Cardiac fibroblast (primary cell): Measurements from ENCODE around the gene DPYD.

Experiments
- DNase-seq, 2 donors: peaks; one replicate each; pipeline versions ENCODE4 v3.0.0 to v3.0.0-alpha.2; 2010; ENCODE audit warnings: low read depth in 2 of 2
- H3K4me3 ChIP-seq, 2 donors: replicated peaks in 1 of 2; 1 replicate in 1 of 2; 2 replicates in 1 of 2; pipeline ENCODE4 v1.5.1; 2011; ENCODE audit warnings: low read depth in 2 of 2, low read length in 2 of 2, mild to moderate bottlenecking in 2 of 2, moderate library complexity in 1 of 2
- TF ChIP-seq, protein P1 (sequence below): IDR thresholded peaks from one replicate; pipeline ENCODE4 v1.5.1; 2011; ENCODE audit warnings: low read depth, mild to moderate bottlenecking, low read length, inconsistent platforms

Gene DPYD

DNA sequence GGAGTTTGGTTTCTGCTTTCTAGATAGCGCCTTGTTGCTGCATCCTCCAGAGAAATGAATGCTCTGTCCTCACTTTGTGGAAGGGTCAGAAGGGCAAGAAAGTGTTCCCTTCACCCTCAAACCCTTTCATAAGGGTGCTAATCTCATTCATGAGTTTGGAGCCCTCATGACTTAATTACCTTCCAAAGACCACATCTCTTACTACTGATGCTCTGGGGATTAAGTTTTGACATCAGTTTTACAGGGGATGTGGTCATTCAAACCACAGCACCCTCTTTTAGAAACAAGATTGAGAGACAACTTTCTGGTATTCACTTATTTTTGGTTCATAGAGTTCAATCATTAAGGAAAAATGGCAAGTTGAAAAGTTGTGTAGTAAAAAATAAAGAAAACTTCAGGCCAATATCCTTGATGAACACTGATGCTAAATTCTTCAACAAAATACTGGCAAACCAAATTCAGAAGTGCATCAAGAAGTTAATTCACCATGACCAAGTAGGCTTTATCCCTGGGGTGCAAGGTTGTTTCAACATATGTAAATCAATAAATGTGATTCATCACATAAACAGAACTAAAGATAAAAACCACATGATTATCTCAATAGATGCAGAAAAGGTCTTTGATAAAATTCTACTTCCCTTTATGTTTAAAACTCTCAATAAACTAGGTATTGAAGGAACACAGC, 757.1 kb downstream of the DPYD start:
- no peak for DNase-seq
- TF ChIP-seq, protein P1, sequence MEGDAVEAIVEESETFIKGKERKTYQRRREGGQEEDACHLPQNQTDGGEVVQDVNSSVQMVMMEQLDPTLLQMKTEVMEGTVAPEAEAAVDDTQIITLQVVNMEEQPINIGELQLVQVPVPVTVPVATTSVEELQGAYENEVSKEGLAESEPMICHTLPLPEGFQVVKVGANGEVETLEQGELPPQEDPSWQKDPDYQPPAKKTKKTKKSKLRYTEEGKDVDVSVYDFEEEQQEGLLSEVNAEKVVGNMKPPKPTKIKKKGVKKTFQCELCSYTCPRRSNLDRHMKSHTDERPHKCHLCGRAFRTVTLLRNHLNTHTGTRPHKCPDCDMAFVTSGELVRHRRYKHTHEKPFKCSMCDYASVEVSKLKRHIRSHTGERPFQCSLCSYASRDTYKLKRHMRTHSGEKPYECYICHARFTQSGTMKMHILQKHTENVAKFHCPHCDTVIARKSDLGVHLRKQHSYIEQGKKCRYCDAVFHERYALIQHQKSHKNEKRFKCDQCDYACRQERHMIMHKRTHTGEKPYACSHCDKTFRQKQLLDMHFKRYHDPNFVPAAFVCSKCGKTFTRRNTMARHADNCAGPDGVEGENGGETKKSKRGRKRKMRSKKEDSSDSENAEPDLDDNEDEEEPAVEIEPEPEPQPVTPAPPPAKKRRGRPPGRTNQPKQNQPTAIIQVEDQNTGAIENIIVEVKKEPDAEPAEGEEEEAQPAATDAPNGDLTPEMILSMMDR: no peak
- H3K4me3 ChIP-seq: no peak overlapping the region

DNA sequence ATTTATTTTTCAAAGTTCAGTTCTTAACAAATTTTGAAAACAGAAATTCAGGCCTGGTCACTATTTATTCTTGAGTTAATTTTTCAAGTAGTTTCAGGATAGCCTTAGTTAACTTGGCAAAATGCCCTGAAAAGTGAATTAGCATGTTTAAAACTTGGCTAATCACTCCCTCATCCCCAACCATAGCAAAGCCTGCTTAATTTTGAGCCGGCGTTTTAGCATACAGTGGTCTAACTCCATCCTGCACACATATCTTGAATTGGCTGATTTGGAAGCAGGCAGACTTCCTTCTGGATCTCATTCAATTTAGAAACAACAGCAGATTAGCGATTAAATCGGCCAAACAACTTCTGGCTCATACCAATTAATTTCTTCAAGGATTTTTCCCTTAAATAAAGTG, 760.0 kb downstream of the DPYD start:
- DNase-seq: peak; percentile 36 to 73
- no peak overlapping the region for H3K4me3 ChIP-seq
- TF ChIP-seq, protein P1: no peak

DNA sequence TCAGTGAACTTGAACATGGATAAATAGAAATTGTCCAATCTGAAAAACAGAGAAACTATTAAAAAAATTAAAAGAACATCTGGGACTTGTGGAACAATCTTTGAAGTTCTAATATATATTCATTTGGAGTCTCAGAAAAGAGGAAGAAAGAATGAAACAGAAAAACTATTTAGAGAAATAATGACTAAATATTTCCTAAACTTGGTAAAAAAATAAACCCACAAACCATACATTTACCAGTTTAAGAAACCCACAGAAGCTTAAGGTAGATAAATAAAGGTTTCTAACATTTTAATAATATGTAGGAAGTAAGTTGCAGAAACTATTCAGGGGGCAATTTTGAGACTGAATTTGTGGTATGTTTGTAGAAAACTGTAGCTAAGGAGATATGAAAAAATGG, 761.5 kb downstream of the DPYD start:
- no peak overlapping the region for H3K4me3 ChIP-seq
- TF ChIP-seq, protein P1: no peak
- DNase-seq: no peak

DNA sequence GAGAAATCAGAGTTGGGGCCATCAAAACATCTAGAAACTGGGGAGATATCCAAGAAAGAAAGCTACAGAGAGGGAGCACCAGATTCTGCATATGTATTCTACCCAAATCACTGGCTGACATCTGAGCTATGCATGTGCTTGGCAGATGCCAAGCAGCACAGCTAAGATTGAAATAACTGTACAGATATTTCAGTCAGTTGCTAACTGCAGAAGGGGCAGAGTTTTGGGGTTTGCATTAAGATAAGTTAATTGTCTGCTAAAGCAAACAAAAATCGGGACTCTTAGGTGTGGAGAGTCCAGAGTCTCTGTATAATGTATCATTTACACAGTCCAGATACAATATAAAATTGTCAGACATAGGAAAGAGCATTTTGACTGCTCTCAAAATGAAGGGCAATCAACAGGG, 762.1 kb downstream of the DPYD start:
- TF ChIP-seq, protein P1: no peak
- no peak for DNase-seq
- H3K4me3 ChIP-seq: no peak overlapping the region

DNA sequence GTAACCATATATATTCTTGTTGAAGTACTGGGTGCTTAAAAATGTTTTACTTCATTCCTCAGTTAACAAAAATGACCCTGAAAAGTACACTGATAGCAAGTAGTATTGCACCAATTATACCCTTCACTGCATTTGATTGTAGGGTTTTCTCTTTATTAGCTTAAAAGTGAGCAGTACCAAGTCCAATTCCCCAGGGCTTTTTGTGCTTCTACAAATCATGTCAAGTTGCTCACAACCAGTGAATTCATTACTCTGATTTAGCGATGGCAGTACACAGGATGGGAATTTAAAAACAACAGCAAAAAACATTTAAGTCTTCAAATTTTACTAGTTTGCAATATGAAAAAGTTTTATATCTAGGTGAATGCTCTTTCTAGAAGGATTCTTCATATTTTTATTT, 762.8 kb downstream of the DPYD start:
- DNase-seq: no peak
- TF ChIP-seq, protein P1: no peak
- no peak overlapping the region for H3K4me3 ChIP-seq

DNA sequence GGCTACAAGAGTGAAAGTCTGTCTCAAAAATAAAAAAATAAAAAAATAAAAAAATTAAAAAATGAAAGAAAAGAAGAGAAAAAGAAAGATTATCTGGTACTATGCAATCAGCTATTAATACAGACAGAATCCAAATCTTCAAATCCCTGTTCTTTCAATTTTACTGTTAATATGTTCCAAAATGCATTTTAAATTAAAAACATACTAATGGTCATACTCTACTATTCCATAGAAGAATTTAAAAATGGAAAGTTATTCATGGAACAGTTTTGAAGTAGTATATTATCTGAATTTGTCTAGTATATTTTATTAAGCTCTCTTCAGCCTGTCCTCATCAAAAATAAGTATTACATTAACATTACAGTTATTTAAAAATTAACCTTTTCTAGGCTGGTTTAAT, 769.2 kb downstream of the DPYD start:
- H3K4me3 ChIP-seq: no peak overlapping the region

More for the DNA sequence above, 769.2 kb downstream of the DPYD start:
- DNase-seq: no peak
- TF ChIP-seq, protein P1: no peak
